ENCODE results near the gene CUL5.
A peak's percentile ranks its signal among the peaks of the same experiment; 100 is the strongest.

The CUL5 gene

DNA sequence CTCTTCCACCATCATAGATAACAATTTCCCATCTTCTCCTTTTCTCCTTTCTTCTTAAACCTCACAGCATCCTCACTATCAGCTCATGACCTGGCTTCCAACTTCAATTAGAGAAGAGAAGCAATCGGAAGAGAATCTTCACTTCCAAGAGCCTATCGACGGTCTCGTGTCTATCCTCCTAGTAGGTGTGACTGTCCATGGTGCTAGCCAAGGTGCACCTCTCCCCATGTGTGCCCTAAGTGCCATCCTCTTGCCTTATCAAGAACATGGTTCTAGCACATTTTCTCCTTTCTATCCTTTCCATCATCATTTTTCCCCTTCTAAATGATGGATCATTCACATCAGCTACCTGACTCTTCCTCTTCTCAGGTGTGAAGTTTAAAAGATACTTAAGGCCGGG lies 5.1 kb upstream of the CUL5 start:
- H3K4me3 ChIP-seq (ENCODE audit: low read depth, low read length): no peak overlapping the region
- no peak for DNase-seq (ENCODE audit: low read depth)

DNA sequence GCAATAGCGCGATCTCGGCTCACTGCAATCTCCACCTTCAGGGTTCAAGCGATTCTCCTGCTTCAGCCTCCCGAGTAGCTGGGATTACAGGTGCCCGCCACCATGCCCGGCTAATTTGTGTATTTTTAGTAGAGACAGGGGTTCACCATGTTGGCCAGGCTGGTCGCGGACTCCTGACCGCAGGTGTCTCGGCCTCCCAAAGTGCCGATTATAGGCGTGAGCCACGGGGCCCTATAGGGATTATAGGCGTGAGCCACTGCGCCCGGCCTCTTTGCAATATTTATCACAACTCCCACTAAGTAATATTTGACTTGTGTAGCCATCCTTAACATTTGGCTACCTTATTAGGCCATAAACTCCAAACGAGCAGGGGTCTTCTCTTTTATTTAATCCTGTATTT lies 879 bp upstream of the CUL5 start:
- TF ChIP-seq CTCF (IDR thresholded peaks at IDR 0.05; ENCODE audit: control insufficient read depth, extremely low read depth, insufficient read depth): no peak
- no peak overlapping the region for H3K4me3 ChIP-seq (ENCODE audit: low read depth, low read length)
- no peak for DNase-seq (ENCODE audit: low read depth)

More for the DNA sequence above, 5.1 kb upstream of the CUL5 start:
- no peak for TF ChIP-seq CTCF (IDR thresholded peaks at IDR 0.05; ENCODE audit: control insufficient read depth, extremely low read depth, insufficient read depth)

GRCh38 chr11:108009497-108010370 lies 1.0 kb downstream of the CUL5 start:
- H3K4me3 ChIP-seq (ENCODE audit: low read depth, low read length): peak overlapping the region; percentile 88
- no peak for DNase-seq (ENCODE audit: low read depth)
- TF ChIP-seq CTCF (IDR thresholded peaks at IDR 0.05; ENCODE audit: control insufficient read depth, extremely low read depth, insufficient read depth): no peak

DNA sequence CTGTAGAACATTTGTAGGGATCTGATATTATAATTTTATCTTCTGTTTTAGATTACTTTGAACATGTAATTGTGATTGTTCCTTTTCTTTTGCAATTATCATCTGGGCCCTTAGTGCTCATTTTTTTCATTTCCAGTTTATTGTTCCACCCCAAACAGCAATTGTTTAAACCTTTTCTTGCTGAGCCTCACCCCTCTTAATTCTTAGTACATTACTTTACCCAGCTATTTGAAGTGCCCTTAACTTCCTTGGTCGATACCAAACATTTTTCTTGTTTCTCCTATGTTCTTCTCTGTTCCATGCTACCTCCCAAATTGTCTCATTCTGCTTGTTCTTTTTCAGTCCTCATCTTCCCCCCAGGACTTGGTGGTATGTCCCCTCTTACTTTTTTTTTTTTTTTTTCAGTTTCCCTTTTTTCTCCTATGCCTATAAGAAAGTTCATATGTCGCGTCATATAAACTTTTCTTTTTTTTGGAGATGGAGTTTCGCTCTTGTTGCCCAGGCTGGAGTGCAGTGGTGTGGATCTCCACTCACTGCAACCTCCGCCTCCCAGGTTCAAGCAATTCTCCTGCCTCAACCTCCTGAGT lies 3.5 kb downstream of the CUL5 start:
- no peak overlapping the region for H3K4me3 ChIP-seq (ENCODE audit: low read depth, low read length)
- TF ChIP-seq CTCF (IDR thresholded peaks at IDR 0.05; ENCODE audit: control insufficient read depth, extremely low read depth, insufficient read depth): no peak

GRCh38 chr11:108016647-108017046 lies 7.9 kb downstream of the CUL5 start:
- no peak for DNase-seq (ENCODE audit: low read depth)
- H3K4me3 ChIP-seq (ENCODE audit: low read depth, low read length): no peak overlapping the region
- TF ChIP-seq CTCF (IDR thresholded peaks at IDR 0.05; ENCODE audit: control insufficient read depth, extremely low read depth, insufficient read depth): no peak

More for the DNA sequence above, 3.5 kb downstream of the CUL5 start:
- no peak for DNase-seq (ENCODE audit: low read depth)

DNA sequence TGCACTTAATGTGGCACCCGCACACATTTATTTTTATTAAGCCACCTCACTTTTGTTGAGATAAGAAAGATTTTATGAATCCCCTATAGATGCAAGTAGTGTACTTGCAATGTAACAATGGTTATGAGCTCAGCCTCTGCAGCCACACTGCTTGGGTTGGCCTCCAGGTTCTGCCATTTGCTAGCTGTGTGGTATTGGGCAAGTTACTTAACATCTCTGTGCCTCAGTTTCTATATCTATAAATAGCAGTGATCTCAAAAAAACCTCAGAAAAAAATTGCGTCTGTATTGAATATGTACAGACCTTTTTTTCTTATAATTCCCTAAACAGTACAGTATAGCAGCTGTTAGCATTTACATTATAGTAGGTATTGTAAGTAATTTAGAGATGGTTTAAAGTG lies 10.0 kb downstream of the CUL5 start:
- H3K4me3 ChIP-seq (ENCODE audit: low read depth, low read length): no peak overlapping the region
- no peak for DNase-seq (ENCODE audit: low read depth)
- no peak for TF ChIP-seq CTCF (IDR thresholded peaks at IDR 0.05; ENCODE audit: control insufficient read depth, extremely low read depth, insufficient read depth)

Data from LNCaP clone FGC (cell line).